WERI-Rb-1 (cell line): ENCODE results near the gene CENPP.

ENCODE experiments used
- DNase-seq: peaks from one replicate; pipeline ENCODE4 v3.0.0-alpha.2; 2020
- H3K27ac ChIP-seq: fragments of 250-450 bp; sonication (Bioruptor Pico); 2 replicates; pipeline ENCODE4 v1.5.1; 2020; ENCODE audit warnings: mild to moderate bottlenecking, moderate library complexity
- H3K27me3 ChIP-seq: fragments of 250-450 bp; sonication (Bioruptor Pico); 2 replicates; pipeline ENCODE4 v1.5.1; 2021; ENCODE audit warnings: mild to moderate bottlenecking, low read depth, moderate library complexity; ENCODE audit not compliant: insufficient read depth, severe bottlenecking
- H3K36me3 ChIP-seq: fragments of 250-450 bp; sonication (Bioruptor Pico); 2 replicates; pipeline ENCODE4 v1.5.1; 2020; ENCODE audit warnings: mild to moderate bottlenecking, moderate library complexity
- H3K4me3 ChIP-seq: 2 replicates; pipeline ENCODE4 v1.5.1; 2011; ENCODE audit warnings: low read depth, mild to moderate bottlenecking, control low read depth, low read length
- H3K9me3 ChIP-seq: fragments of 250-450 bp; sonication (Bioruptor Pico); 2 replicates; pipeline ENCODE4 v1.5.1; 2021; ENCODE audit warnings: mild to moderate bottlenecking, moderate library complexity; ENCODE audit not compliant: severe bottlenecking
- CTCF ChIP-seq: IDR thresholded peaks from 2 replicates; pipeline ENCODE4 v1.5.1; 2011; ENCODE audit warnings: low read depth, mild to moderate bottlenecking, control low read depth, inconsistent platforms, low read length

Gene CENPP

GRCh38 chr9:92524881-92525280 lies 199.1 kb downstream of the CENPP start:
- no peak for DNase-seq
- no peak overlapping the region for H3K4me3 ChIP-seq
- H3K27ac ChIP-seq, result no peak overlapping the region
- H3K27me3 ChIP-seq, result no peaks in the 10 kb centered on the region
- no peaks in the 10 kb centered on the region for H3K9me3 ChIP-seq
- no peak for TF ChIP-seq CTCF
- no peaks in the 10 kb centered on the region for H3K36me3 ChIP-seq

- no peaks in the 10 kb centered on the region for H3K27me3 ChIP-seq
- no peak overlapping the region for H3K27ac ChIP-seq
- H3K4me3 ChIP-seq, result no peak overlapping the region
- no peaks in the 10 kb centered on the region for H3K36me3 ChIP-seq
- no peak for TF ChIP-seq CTCF
- no peaks in the 10 kb centered on the region for H3K9me3 ChIP-seq
- DNase-seq, result no peak
These were observed 199.6 kb downstream of the CENPP start for GRCh38 chr9:92525306-92525705.

DNA sequence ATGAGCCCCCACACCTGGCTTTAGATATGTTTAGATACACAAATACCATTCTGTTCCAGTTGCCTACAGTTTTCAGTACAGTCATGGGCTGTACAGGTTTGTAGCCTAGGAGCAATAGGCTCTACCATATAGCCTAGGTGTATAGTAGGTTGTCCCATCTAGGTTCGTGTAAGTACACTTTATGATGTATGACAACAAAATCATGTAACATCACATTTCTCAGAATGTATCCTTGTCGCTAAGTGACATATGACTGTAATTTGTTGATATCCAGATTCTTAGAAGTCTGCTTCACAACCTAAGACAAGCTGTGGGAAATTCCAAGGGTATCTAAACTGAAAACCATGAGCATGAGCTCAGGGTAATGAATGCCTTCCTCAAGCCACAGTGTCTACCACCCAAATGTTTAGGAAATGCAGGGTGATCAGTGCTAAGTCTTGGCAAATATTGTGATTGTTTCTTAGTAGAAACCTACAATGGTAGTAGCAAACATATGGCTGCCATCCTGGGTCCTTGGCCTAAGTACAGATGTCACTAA lies 201.6 kb downstream of the CENPP start:
- Histone ChIP-seq H3K9me3 (no peaks in the 10 kb centered on the region), H3K27ac (no peak overlapping the region), H3K27me3 (no peaks in the 10 kb centered on the region), H3K4me3 (no peak overlapping the region), H3K36me3 (no peaks in the 10 kb centered on the region)
- no peak for DNase-seq
- no peak for TF ChIP-seq CTCF

DNA sequence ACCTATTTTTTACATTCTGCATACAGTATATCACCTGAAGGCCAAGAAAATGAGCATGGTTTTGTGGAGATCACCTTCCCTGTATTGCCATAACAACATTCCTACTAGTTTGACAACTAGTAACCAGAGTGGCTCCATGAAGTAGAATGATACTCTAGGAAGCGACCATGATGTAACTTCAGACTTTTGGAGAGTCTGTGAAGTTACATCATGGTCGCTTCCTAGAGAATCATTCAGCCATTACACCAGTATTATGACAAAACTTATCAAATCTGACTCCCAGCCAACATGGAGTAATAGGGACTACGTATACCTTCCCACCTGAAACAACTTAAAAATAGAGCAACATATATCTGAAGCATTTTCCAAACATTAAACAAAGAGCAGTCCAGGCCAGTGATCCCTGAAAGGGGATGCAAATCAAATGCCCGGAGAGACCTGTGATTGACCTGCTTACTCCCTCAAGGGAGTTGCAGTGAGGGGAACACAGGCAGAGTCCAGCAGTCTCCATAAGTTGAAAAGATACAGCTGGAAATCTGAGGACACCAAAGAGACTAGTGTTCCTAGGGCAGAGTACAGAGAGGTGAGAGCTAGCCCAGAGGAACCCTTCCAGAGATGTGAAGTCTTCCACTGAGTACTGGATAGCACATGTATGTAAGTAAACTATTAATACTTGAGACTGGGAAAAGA lies 202.2 kb downstream of the CENPP start:
- no peak for DNase-seq
- Histone ChIP-seq H3K27ac (no peak overlapping the region; the same call in 1 of the 2 replicates), H3K27me3 (no peaks in the 10 kb centered on the region), H3K36me3 (no peaks in the 10 kb centered on the region), H3K4me3 (no peak overlapping the region), H3K9me3 (no peaks in the 10 kb centered on the region)
- TF ChIP-seq CTCF, result no peak

GRCh38 chr9:92528522-92528849 lies 202.7 kb downstream of the CENPP start:
- no peak for TF ChIP-seq CTCF
- DNase-seq, result no peak
- Histone ChIP-seq H3K4me3 (no peak overlapping the region), H3K27me3 (no peaks in the 10 kb centered on the region), H3K27ac (no peak overlapping the region), H3K9me3 (no peaks in the 10 kb centered on the region), H3K36me3 (no peaks in the 10 kb centered on the region)

DNA sequence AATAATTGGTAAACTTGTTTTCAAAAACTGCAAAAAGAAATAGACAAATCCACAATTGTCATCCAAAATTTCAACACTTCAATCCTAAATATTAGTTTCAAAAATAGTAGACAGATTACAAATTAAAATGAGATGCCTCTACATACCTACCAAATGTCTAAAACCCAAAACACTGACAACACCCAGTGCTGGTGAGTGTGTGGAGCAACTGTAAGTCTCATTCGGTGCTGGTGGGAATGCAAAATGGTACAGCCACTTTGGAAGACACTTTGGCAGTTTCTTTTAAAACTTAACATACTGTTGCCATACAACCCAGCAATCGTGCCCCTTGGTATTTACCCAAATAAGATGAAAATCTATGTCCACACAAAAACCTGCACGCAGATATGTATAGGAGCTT lies 203.4 kb downstream of the CENPP start:
- no peaks in the 10 kb centered on the region for H3K27me3 ChIP-seq
- H3K9me3 ChIP-seq, result no peaks in the 10 kb centered on the region
- TF ChIP-seq CTCF, result no peak
- H3K4me3 ChIP-seq, result no peak overlapping the region
- DNase-seq, result no peak
- H3K27ac ChIP-seq, result no peak overlapping the region
- H3K36me3 ChIP-seq, result no peaks in the 10 kb centered on the region
